Activated CD8-positive, alpha-beta memory T cell treated with anti-CD3 and anti-CD28 coated beads for 24 hours (primary cell): Measurements from ENCODE around the gene SEC24A.
"Not testable (repeated sequence)": the region's sequence is repeated elsewhere in the genome, so short reads cannot be mapped to it uniquely, and the experiment has no call there.

Experiments
- DNase-seq: peaks from one replicate; pipeline ENCODE4 v3.0.0-alpha.2; 2020

The SEC24A gene

GRCh38 chr5:134758504-134759341 lies 110.1 kb downstream of the SEC24A start, which contains the start of gene DDX46:
TSS of gene DDX46 (plus strand) at chr5:134758779. CDS start at chr5:134758939, 160 bp downstream.
- peak; percentile 97 for DNase-seq

GRCh38 chr5:134767528-134768291 lies 119.1 kb downstream of the SEC24A start:
- DNase-seq = not testable (repeated sequence)

- DNase-seq = no peak
Measured at GRCh38 chr5:134769206-134769605, 120.6 kb downstream of the SEC24A start.

- no peak for DNase-seq
Measured at GRCh38 chr5:134772461-134773125, 124.0 kb downstream of the SEC24A start.

GRCh38 chr5:134777366-134777765 lies 128.8 kb downstream of the SEC24A start:
- DNase-seq = no peak
